ENCODE measurements around the gene CAMTA1. TPM values are rescaled to one million over a fixed set of nuclear protein-coding genes. Genes with fewer than 3 reads are reported as not detected.

CAMTA1 gene
- total and polyA plus RNA-seq, 4 donors, result 18.0 to 93.5 (median 35.8) TPM

- Histone ChIP-seq H3K36me3 (ENCODE audit: control insufficient read depth in 4 of 4, insufficient read depth in 3 of 4, low read depth in 1 of 4, low read length in 3 of 4) (no peaks in the 10 kb centered on the region), H3K27ac (ENCODE audit: low read depth in 1 of 2, low read length in 2 of 2) (no peak overlapping the region), H3K9ac (ENCODE audit: low read depth in 1 of 2, low read length in 2 of 2) (no peak overlapping the region), H3K27me3 (ENCODE audit: control insufficient read depth in 4 of 4, insufficient read depth in 4 of 4, low read length in 3 of 4) (no peaks in the 10 kb centered on the region), H3K4me1 (ENCODE audit: control insufficient read depth in 4 of 4, insufficient read depth in 4 of 4, low read length in 3 of 4) (no peaks in the 10 kb centered on the region), H3K4me3 (ENCODE audit: low read depth in 1 of 3, low read length in 3 of 3) (no peak overlapping the region), H3K9me3 (ENCODE audit: control insufficient read depth in 4 of 4, low read length in 3 of 4) (no peaks in the 10 kb centered on the region)
- 74% methylated on average over 5 of the region's 5 CpGs for WGBS
- TF ChIP-seq REST (IDR thresholded peaks at IDR 0.05) (no peak), CTCF (IDR thresholded peaks at IDR 0.05; ENCODE audit: low read depth, low read length, missing input control) (no peak), RXRA (IDR thresholded peaks at IDR 0.05) (no peak), GABPA (IDR thresholded peaks at IDR 0.05 in 1 of 2, conservative IDR thresholded peaks at IDR 0.05 in 1 of 2) (no peak), TAF1 (conservative IDR thresholded peaks at IDR 0.05) (no peak), ATF3 (IDR thresholded peaks at IDR 0.05) (no peak), YY1 (IDR thresholded peaks at IDR 0.05) (no peak), HNF4A (conservative IDR thresholded peaks at IDR 0.05) (no peak), FOXA2 (IDR thresholded peaks at IDR 0.05) (no peak)
- TF ChIP-seq, protein P1, sequence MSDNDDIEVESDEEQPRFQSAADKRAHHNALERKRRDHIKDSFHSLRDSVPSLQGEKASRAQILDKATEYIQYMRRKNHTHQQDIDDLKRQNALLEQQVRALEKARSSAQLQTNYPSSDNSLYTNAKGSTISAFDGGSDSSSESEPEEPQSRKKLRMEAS (IDR thresholded peaks at IDR 0.05), result no peak
- DNase-seq (ENCODE audit: low spot score), result no peak
These were observed 936.9 kb downstream of the CAMTA1 start for GRCh38 chr1:7721940-7722669.

DNA sequence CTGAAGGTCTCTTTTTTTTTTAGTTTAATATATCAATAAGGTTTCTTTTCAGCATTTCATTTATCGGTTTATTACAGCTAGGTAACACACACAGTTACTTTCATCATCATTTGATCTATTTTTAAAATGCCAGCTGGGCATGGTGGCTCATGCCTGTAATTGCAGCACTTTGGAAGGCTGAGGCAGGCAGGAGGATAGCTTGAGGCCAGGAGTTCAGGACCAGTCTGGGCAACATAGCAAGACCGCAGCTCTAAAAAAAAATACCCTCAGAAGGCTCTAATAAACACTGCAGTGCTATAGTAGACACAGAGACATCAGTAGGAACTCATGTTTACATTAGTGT, 937.4 kb downstream of the CAMTA1 start:
- Histone ChIP-seq H3K9ac (ENCODE audit: low read depth in 1 of 2, low read length in 2 of 2) (no peak overlapping the region), H3K9me3 (ENCODE audit: control insufficient read depth in 4 of 4, low read length in 3 of 4) (no peaks in the 10 kb centered on the region), H3K36me3 (ENCODE audit: control insufficient read depth in 4 of 4, insufficient read depth in 3 of 4, low read depth in 1 of 4, low read length in 3 of 4) (no peaks in the 10 kb centered on the region), H3K4me3 (ENCODE audit: low read depth in 1 of 3, low read length in 3 of 3) (no peak overlapping the region), H3K4me1 (ENCODE audit: control insufficient read depth in 4 of 4, insufficient read depth in 4 of 4, low read length in 3 of 4) (no peaks in the 10 kb centered on the region), H3K27me3 (ENCODE audit: control insufficient read depth in 4 of 4, insufficient read depth in 4 of 4, low read length in 3 of 4) (no peaks in the 10 kb centered on the region), H3K27ac (ENCODE audit: low read depth in 1 of 2, low read length in 2 of 2) (no peak overlapping the region)
- WGBS, result 93% methylated on average over 2 of the region's 2 CpGs
- TF ChIP-seq REST (IDR thresholded peaks at IDR 0.05), result no peak
- TF ChIP-seq RXRA (IDR thresholded peaks at IDR 0.05), result no peak
- no peak for TF ChIP-seq JUND (IDR thresholded peaks at IDR 0.05)
- no peak for TF ChIP-seq HNF4A (conservative IDR thresholded peaks at IDR 0.05)
- no peak for TF ChIP-seq RAD21 (IDR thresholded peaks at IDR 0.05)
- TF ChIP-seq FOXA1 (IDR thresholded peaks at IDR 0.05), result no peak
- no peak for TF ChIP-seq YY1 (IDR thresholded peaks at IDR 0.05)
- no peak for TF ChIP-seq EGR1 (IDR thresholded peaks at IDR 0.05; ENCODE audit: low read depth in 2 of 2)
- TF ChIP-seq TAF1 (conservative IDR thresholded peaks at IDR 0.05), result no peak
- no peak for TF ChIP-seq HNF4G (IDR thresholded peaks at IDR 0.05)
- TF ChIP-seq SP1 (IDR thresholded peaks at IDR 0.05), result no peak
- no peak for TF ChIP-seq FOXA2 (IDR thresholded peaks at IDR 0.05)
- no peak for TF ChIP-seq GABPA (IDR thresholded peaks at IDR 0.05 in 1 of 2, conservative IDR thresholded peaks at IDR 0.05 in 1 of 2)
- no peak for TF ChIP-seq ATF3 (IDR thresholded peaks at IDR 0.05)
- no peak for TF ChIP-seq NR2F2 (IDR thresholded peaks at IDR 0.05)
- TF ChIP-seq, protein P1 (IDR thresholded peaks at IDR 0.05), result no peak
- no peak for TF ChIP-seq CTCF (IDR thresholded peaks at IDR 0.05; ENCODE audit: low read depth, low read length, missing input control)
- DNase-seq (ENCODE audit: low spot score), result no peak

Data from liver (tissue), 9 donors.